Neutrophil (primary cell): Measurements from ENCODE around the gene NSUN6.

Source experiments
- H3K27ac ChIP-seq: fragments of 200-600 bp; sonication (generic); 2 replicates; pipeline ENCODE4 v1.5.1; 2016; ENCODE audit warnings: mild to moderate bottlenecking, moderate library complexity
- H3K27me3 ChIP-seq: fragments of 200-600 bp; sonication (generic); 2 replicates; pipeline ENCODE4 v1.6.0; 2016; ENCODE audit warnings: mild to moderate bottlenecking
- H3K36me3 ChIP-seq: fragments of 200-600 bp; sonication (generic); 2 replicates; pipeline ENCODE4 v1.5.1; 2017
- H3K4me1 ChIP-seq, 2 experiments: fragments of 200-600 bp in 1 of 2; sonication (generic) in 1 of 2; 1 replicate in 1 of 2; 2 replicates in 1 of 2; pipeline versions ENCODE4 v1.5.1 to v1.6.1; 2013 to 2016; ENCODE audit warnings: low read depth in 1 of 2, low read length in 1 of 2, mild to moderate bottlenecking in 1 of 2, moderate library complexity in 1 of 2; ENCODE audit not compliant: control insufficient read depth in 1 of 2, insufficient read depth in 1 of 2
- H3K4me3 ChIP-seq, 2 experiments: fragments of 200-600 bp in 1 of 2; sonication (generic) in 1 of 2; 1 replicate in 1 of 2; 2 replicates in 1 of 2; pipeline ENCODE4 v1.5.1; 2013 to 2016; ENCODE audit warnings: low read depth in 1 of 2, low read length in 1 of 2, mild to moderate bottlenecking in 1 of 2, moderate library complexity in 1 of 2
- H3K9me3 ChIP-seq: fragments of 200-600 bp; sonication (generic); 2 replicates; pipeline ENCODE4 v1.5.1; 2016
- CTCF ChIP-seq: fragments of 200-600 bp; sonication (generic); IDR thresholded peaks from 2 replicates; pipeline ENCODE4 v1.5.1; 2016; ENCODE audit warnings: antibody characterized with exemption

The NSUN6 gene

GRCh38 chr10:18608596-18608995 is 42.8 kb downstream of the NSUN6 start:
- Histone ChIP-seq H3K4me3 (no peak overlapping the region), H3K36me3 (peaks cover 39% of the 10 kb centered on the region), H3K9me3 (no peaks in the 10 kb centered on the region), H3K27me3 (no peaks in the 10 kb centered on the region), H3K27ac (no peak overlapping the region), H3K4me1 (no peaks in the 10 kb centered on the region)
- TF ChIP-seq CTCF: no peak

GRCh38 chr10:18607503-18608378 is 43.6 kb downstream of the NSUN6 start:
- Histone ChIP-seq H3K4me1 (no peaks in the 10 kb centered on the region), H3K4me3 (no peak overlapping the region), H3K27me3 (no peaks in the 10 kb centered on the region), H3K27ac (no peak overlapping the region), H3K9me3 (no peaks in the 10 kb centered on the region), H3K36me3 (peaks cover 34% of the 10 kb centered on the region)
- no peak for TF ChIP-seq CTCF

- no peak for TF ChIP-seq CTCF
- H3K27ac ChIP-seq: no peak overlapping the region
- no peaks in the 10 kb centered on the region for H3K9me3 ChIP-seq
Observed at GRCh38 chr10:18606051-18606695, 45.2 kb downstream of the NSUN6 start.

GRCh38 chr10:18601321-18601720 is 50.1 kb downstream of the NSUN6 start:
- H3K27me3 ChIP-seq: no peaks in the 10 kb centered on the region
- TF ChIP-seq CTCF: no peak

More at GRCh38 chr10:18606051-18606695, 45.2 kb downstream of the NSUN6 start:
- Histone ChIP-seq H3K36me3 (peaks cover 22% of the 10 kb centered on the region), H3K4me1 (no peaks in the 10 kb centered on the region), H3K4me3 (no peak overlapping the region), H3K27me3 (no peaks in the 10 kb centered on the region)

GRCh38 chr10:18599392-18599791 is 52.0 kb downstream of the NSUN6 start:
- Histone ChIP-seq H3K36me3 (peaks cover 15% of the 10 kb centered on the region), H3K27ac (no peak overlapping the region), H3K4me1 (no peaks in the 10 kb centered on the region), H3K4me3 (no peak overlapping the region), H3K9me3 (no peaks in the 10 kb centered on the region), H3K27me3 (no peaks in the 10 kb centered on the region)
- TF ChIP-seq CTCF: no peak

More at GRCh38 chr10:18601321-18601720, 50.1 kb downstream of the NSUN6 start:
- no peaks in the 10 kb centered on the region for H3K9me3 ChIP-seq
- H3K4me3 ChIP-seq: no peak overlapping the region
- H3K36me3 ChIP-seq: peaks cover 5% of the 10 kb centered on the region
- no peaks in the 10 kb centered on the region for H3K4me1 ChIP-seq
- no peak overlapping the region for H3K27ac ChIP-seq
